K562 (cell line): ENCODE data around the gene CEP126. TPM values are rescaled to one million over a fixed set of nuclear protein-coding genes. Genes with fewer than 3 reads are reported as not detected.

Source experiments
- ATAC-seq: fragments of 200-7000 bp; cut with Tn5 transposase; 3 replicates; pipeline ENCODE4 v1.9.1; 2020; ENCODE audit warnings: moderate library complexity
- BruUV-seq: library from RNA; stranded (reverse); fragments of 400-500 nt; replicated peaks from 2 replicates; lab custom pipeline; 2021; lab: Mats Ljungman, UMichigan
- CTCF ChIA-PET: fragments of 300-600 bp; formaldehyde crosslinking; extraction: SDS; loops from one replicate; lab custom pipeline; 2021; ENCODE audit warnings: low intra/inter-chr PET ratio; lab: Yijun Ruan, JAX
- POLR2A ChIA-PET: fragments of 300-600, 350-650 bp; sonication (Branson Sonifier 250); formaldehyde crosslinking; extraction: SDS; loops from one replicate; lab custom pipeline; 2021; ENCODE audit warnings: antibody characterized with exemption, inconsistent platforms; lab: Yijun Ruan, JAX
- DNase-seq, 4 experiments: peaks; one replicate each; pipeline versions ENCODE4 v3.0.0 to v3.0.0-alpha.2; 2011 to 2018; ENCODE audit warnings: low spot score in 3 of 4, mixed read lengths in 3 of 4; ENCODE audit errors: extremely low read depth in 1 of 4
- FAIRE-seq: peaks from 2 replicates; lab custom pipeline; 2011; peaks lifted over from hg19 to GRCh38; lab: Jason Lieb, UNC
- H2AFZ ChIP-seq: 2 replicates; pipeline ENCODE4 v1.6.0; 2011; ENCODE audit warnings: low read depth, low read length, control low read depth, inconsistent platforms
- H3K27ac ChIP-seq: fragments of 200-600 bp; 3 replicates; pipeline ENCODE4 v1.8.0; 2011; ENCODE audit warnings: low read depth, mild to moderate bottlenecking, control low read depth, inconsistent platforms, low read length, moderate library complexity, mixed read lengths; ENCODE audit errors: extremely low read depth
- H3K27me3 ChIP-seq, 2 experiments: fragments of 300-600 bp in 1 of 2; 2 replicates in 1 of 2; 3 replicates in 1 of 2; pipeline versions ENCODE4 v1.6.0 to v1.8.0; 2011; ENCODE audit warnings: inconsistent platforms in 2 of 2, low read length in 2 of 2, mild to moderate bottlenecking in 1 of 2, mixed read lengths in 1 of 2, moderate library complexity in 1 of 2; ENCODE audit not compliant: control insufficient read depth in 2 of 2, insufficient read depth in 2 of 2
- H3K36me3 ChIP-seq: fragments of 300-600 bp; 3 replicates; pipeline ENCODE4 v1.8.0; 2011; ENCODE audit warnings: mild to moderate bottlenecking, low read length, inconsistent platforms; ENCODE audit not compliant: control insufficient read depth, insufficient read depth
- H3K4me1 ChIP-seq, 2 experiments: fragments of 200-600 bp in 1 of 2; replicated peaks in 1 of 2; 2 replicates in 1 of 2; 3 replicates in 1 of 2; pipeline versions ENCODE4 v1.5.1 to v1.8.0; 2011; ENCODE audit warnings: inconsistent platforms in 2 of 2, low read length in 2 of 2, mild to moderate bottlenecking in 1 of 2, mixed read lengths in 1 of 2, moderate library complexity in 1 of 2; ENCODE audit not compliant: control insufficient read depth in 2 of 2, insufficient read depth in 2 of 2
- H3K4me2 ChIP-seq: 2 replicates; pipeline ENCODE4 v1.6.1; 2011; ENCODE audit warnings: low read length, control low read depth, inconsistent platforms, mixed read lengths; ENCODE audit not compliant: insufficient read depth
- H3K4me3 ChIP-seq: fragments of 200-600 bp; sonication (generic), shearing (Covaris generic); 2 replicates; pipeline ENCODE4 v1.5.1; 2016; ENCODE audit warnings: control low read depth, inconsistent platforms
- H3K79me2 ChIP-seq: fragments of 200-600 bp; 3 replicates; pipeline ENCODE4 v1.8.0; 2011; ENCODE audit warnings: low read length, inconsistent platforms; ENCODE audit not compliant: control insufficient read depth, insufficient read depth
- H3K9ac ChIP-seq, 2 experiments: 2 replicates each; pipeline versions ENCODE4 v1.6.0 to v1.6.1; 2011; ENCODE audit warnings: low read depth in 2 of 2, low read length in 2 of 2, control low read depth in 1 of 2, inconsistent platforms in 1 of 2, mild to moderate bottlenecking in 1 of 2, mixed read lengths in 1 of 2; ENCODE audit not compliant: insufficient read depth in 1 of 2
- H3K9me1 ChIP-seq: one replicate; pipeline ENCODE4 v1.6.0; 2011; ENCODE audit warnings: inconsistent platforms, mild to moderate bottlenecking, low read length, moderate library complexity; ENCODE audit not compliant: control insufficient read depth, insufficient read depth
- H3K9me3 ChIP-seq: replicated peaks from 2 replicates; pipeline ENCODE4 v1.5.1; 2011; ENCODE audit warnings: low read depth, low read length, inconsistent platforms; ENCODE audit not compliant: control insufficient read depth, insufficient read depth
- H4K20me1 ChIP-seq: replicated peaks from 2 replicates; pipeline ENCODE4 v1.6.1; 2011; ENCODE audit warnings: low read length, inconsistent platforms, mixed read lengths; ENCODE audit not compliant: control insufficient read depth, insufficient read depth
- HMG20B ChIP-seq: fragments of 250-450 bp; sonication (Bioruptor Pico); IDR thresholded peaks from 2 replicates; pipeline ENCODE4 v1.5.0; 2021; ENCODE audit warnings: mild to moderate bottlenecking
- PHTF2 ChIP-seq: fragments of 250-450 bp; sonication (Bioruptor Pico); IDR thresholded peaks from 2 replicates; pipeline ENCODE4 v1.5.0; 2021; ENCODE audit warnings: mild to moderate bottlenecking
- PML ChIP-seq: IDR thresholded peaks from 2 replicates; pipeline ENCODE4 v1.6.1; 2012; ENCODE audit warnings: low read length, inconsistent platforms
- RB1 ChIP-seq: fragments of 450-650 bp; IDR thresholded peaks from 2 replicates; pipeline ENCODE4 v1.6.1; 2017; ENCODE audit warnings: low read depth, mild to moderate bottlenecking
- RFX1 ChIP-seq: fragments of 450-650 bp; IDR thresholded peaks from 2 replicates; pipeline ENCODE4 v1.6.1; 2016; ENCODE audit warnings: mild to moderate bottlenecking, moderate library complexity
- U2AF1 ChIP-seq: fragments of 200-400 bp; formaldehyde crosslinking; optimal IDR thresholded peaks from 2 replicates; pipeline ENCODE3; 2017; ENCODE audit warnings: mild to moderate bottlenecking, low read depth, low read length, moderate library complexity
- WGBS: fragments of 100-300 bp; shearing (Covaris generic); methylation state at CpG from one replicate; pipeline ENCODE4 v1.1.6; 2016; ENCODE audit warnings: low coverage, mixed read lengths; ENCODE audit not compliant: insufficient coverage; ENCODE audit errors: missing lambda C conversion rate; 5-methylcytosine and 5-hydroxymethylcytosine counted together
- in situ Hi-C: fragments of 300-500 bp; cut with MboI; formaldehyde crosslinking; loops from 4 replicates; pipeline ENCODE4 v1.15.0; 2018; ENCODE audit warnings: inconsistent platforms, mixed read lengths
- intact Hi-C: fragments of 100-400 bp; cut with micrococcal nuclease; formaldehyde crosslinking; loops from 2 replicates; pipeline ENCODE4 v1.14.2; 2022
- polyA plus RNA-seq, 8 experiments: library from polyadenylated mRNA; depleted of rRNA in 4 of 8; stranded (reverse) in 5 of 8; unstranded in 3 of 8; fragments of >200 nt; fragmentation: Nextera tagmentation in 2 of 8; fragmentation: Illumina TruSeq in 1 of 8; extraction: Ambion mirVana in 2 of 8; extraction: Trizol in 1 of 8; gene quantifications; 2 replicates each; pipeline versions ENCODE4 v1.2.1 to v1.2.3, GENCODE V29; 2011 to 2014; ENCODE audit warnings: inconsistent platforms in 1 of 8, missing spikeins in 1 of 8
- total RNA-seq, 7 experiments: library from RNA; depleted of rRNA in 6 of 7; stranded (reverse); fragments of >200 nt in 6 of 7; fragmentation: Illumina TruSeq in 2 of 7; extraction: Trizol in 2 of 7; gene quantifications; 2 replicates each; pipeline versions ENCODE4 v1.2.1 to v1.2.3, GENCODE V29; 2011 to 2021; ENCODE audit warnings: low replicate concordance in 1 of 7
- TF ChIP-seq, protein P1 (sequence below): sonication (generic); formaldehyde crosslinking; IDR thresholded peaks from 2 replicates; pipeline ENCODE4 v1.8.0; 2023; ENCODE audit warnings: mild to moderate bottlenecking, missing genetic modification reagents
- TF ChIP-seq, protein P2 (sequence below): fragments of 450-650 bp; IDR thresholded peaks from 2 replicates; pipeline ENCODE4 v1.6.1; 2016; ENCODE audit warnings: low read depth
- TF ChIP-seq, protein P3 (sequence below): fragments of 450-650 bp; IDR thresholded peaks from 2 replicates; pipeline ENCODE4 v1.6.1; 2017; ENCODE audit warnings: antibody characterized with exemption

The CEP126 gene
- total and polyA plus RNA-seq, 9 of the 15 experiments (the other 6 are each of a cell fraction or from before 2014, with no cell fraction given) = 0.01 to 0.11 (median 0.07) TPM; not detected in 3

GRCh38 chr11:101913656-101914055 is 1.2 kb upstream of the CEP126 start:
- in situ Hi-C loops = no loop called here
- H3K4me1 ChIP-seq = peaks cover 0 to 8% of the 10 kb centered on the region in 2 experiments; a peak in 1 of 5 replicates
- no peaks in the 10 kb centered on the region for H3K36me3 ChIP-seq
- H3K4me3 ChIP-seq = no peak overlapping the region
- no peaks in the 10 kb centered on the region for H3K9me3 ChIP-seq
- FAIRE-seq (no peak), ATAC-seq (no peak), DNase-seq (no peak)
- no peaks in the 10 kb centered on the region for H3K79me2 ChIP-seq
- no peaks in the 10 kb centered on the region for H3K27me3 ChIP-seq
- H3K9ac ChIP-seq = no peak overlapping the region
- H4K20me1 ChIP-seq = no peaks in the 10 kb centered on the region
- POLR2A ChIA-PET = no interaction called here
- TF ChIP-seq, protein P1, sequence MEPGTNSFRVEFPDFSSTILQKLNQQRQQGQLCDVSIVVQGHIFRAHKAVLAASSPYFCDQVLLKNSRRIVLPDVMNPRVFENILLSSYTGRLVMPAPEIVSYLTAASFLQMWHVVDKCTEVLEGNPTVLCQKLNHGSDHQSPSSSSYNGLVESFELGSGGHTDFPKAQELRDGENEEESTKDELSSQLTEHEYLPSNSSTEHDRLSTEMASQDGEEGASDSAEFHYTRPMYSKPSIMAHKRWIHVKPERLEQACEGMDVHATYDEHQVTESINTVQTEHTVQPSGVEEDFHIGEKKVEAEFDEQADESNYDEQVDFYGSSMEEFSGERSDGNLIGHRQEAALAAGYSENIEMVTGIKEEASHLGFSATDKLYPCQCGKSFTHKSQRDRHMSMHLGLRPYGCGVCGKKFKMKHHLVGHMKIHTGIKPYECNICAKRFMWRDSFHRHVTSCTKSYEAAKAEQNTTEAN (CRISPR knock-in tag) = no peak
- TF ChIP-seq PHTF2 (CRISPR knock-in tag) (no peak), U2AF1 (no peak), HMG20B (CRISPR knock-in tag) (no peak), RFX1 (no peak), PML (no peak), RB1 (no peak)
- TF ChIP-seq, protein P2, sequence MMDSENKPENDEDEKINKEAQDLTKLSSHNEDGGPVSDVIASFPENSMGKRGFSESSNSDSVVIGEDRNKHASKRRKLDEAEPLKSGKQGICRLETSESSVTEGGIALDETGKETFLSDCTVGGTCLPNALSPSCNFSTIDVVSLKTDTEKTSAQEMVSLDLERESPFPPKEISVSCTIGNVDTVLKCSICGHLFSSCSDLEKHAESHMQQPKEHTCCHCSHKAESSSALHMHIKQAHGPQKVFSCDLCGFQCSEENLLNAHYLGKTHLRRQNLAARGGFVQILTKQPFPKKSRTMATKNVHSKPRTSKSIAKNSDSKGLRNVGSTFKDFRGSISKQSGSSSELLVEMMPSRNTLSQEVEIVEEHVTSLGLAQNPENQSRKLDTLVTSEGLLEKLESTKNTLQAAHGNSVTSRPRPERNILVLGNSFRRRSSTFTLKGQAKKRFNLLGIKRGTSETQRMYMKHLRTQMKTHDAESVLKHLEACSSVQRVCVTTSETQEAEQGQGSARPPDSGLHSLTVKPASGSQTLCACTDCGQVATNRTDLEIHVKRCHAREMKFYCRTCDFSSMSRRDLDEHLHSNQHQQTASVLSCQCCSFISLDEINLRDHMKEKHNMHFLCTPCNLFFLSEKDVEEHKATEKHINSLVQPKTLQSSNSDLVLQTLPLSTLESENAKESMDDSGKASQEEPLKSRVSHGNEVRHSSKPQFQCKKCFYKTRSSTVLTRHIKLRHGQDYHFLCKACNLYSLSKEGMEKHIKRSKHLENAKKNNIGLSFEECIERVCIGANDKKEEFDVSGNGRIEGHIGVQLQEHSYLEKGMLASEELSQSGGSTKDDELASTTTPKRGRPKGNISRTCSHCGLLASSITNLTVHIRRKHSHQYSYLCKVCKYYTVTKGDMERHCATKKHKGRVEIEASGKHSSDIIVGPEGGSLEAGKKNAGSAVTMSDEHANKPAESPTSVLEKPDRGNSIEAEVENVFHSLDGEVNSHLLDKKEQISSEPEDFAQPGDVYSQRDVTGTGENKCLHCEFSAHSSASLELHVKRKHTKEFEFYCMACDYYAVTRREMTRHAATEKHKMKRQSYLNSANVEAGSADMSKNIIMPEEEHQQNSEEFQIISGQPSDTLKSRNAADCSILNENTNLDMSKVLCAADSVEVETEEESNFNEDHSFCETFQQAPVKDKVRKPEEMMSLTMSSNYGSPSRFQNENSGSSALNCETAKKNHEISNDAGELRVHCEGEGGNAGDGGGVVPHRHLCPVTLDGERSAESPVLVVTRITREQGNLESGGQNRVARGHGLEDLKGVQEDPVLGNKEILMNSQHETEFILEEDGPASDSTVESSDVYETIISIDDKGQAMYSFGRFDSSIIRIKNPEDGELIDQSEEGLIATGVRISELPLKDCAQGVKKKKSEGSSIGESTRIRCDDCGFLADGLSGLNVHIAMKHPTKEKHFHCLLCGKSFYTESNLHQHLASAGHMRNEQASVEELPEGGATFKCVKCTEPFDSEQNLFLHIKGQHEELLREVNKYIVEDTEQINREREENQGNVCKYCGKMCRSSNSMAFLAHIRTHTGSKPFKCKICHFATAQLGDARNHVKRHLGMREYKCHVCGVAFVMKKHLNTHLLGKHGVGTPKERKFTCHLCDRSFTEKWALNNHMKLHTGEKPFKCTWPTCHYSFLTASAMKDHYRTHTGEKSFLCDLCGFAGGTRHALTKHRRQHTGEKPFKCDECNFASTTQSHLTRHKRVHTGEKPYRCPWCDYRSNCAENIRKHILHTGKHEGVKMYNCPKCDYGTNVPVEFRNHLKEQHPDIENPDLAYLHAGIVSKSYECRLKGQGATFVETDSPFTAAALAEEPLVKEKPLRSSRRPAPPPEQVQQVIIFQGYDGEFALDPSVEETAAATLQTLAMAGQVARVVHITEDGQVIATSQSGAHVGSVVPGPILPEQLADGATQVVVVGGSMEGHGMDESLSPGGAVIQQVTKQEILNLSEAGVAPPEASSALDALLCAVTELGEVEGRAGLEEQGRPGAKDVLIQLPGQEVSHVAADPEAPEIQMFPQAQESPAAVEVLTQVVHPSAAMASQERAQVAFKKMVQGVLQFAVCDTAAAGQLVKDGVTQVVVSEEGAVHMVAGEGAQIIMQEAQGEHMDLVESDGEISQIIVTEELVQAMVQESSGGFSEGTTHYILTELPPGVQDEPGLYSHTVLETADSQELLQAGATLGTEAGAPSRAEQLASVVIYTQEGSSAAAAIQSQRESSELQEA = no peak
- TF ChIP-seq, protein P3, sequence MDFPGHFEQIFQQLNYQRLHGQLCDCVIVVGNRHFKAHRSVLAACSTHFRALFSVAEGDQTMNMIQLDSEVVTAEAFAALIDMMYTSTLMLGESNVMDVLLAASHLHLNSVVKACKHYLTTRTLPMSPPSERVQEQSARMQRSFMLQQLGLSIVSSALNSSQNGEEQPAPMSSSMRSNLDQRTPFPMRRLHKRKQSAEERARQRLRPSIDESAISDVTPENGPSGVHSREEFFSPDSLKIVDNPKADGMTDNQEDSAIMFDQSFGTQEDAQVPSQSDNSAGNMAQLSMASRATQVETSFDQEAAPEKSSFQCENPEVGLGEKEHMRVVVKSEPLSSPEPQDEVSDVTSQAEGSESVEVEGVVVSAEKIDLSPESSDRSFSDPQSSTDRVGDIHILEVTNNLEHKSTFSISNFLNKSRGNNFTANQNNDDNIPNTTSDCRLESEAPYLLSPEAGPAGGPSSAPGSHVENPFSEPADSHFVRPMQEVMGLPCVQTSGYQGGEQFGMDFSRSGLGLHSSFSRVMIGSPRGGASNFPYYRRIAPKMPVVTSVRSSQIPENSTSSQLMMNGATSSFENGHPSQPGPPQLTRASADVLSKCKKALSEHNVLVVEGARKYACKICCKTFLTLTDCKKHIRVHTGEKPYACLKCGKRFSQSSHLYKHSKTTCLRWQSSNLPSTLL = no peak
- H3K27ac ChIP-seq = no peak overlapping the region
- H3K9me1 ChIP-seq = no peaks in the 10 kb centered on the region
- intact Hi-C loops = no loop called here
- no peak overlapping the region for H2AFZ ChIP-seq
- no peak overlapping the region for H3K4me2 ChIP-seq
- 0% methylated on average over 5 of the region's 5 CpGs for WGBS
- BruUV-seq = no TSS peak
- CTCF ChIA-PET = no interaction called here
